Non-pigmented ciliary epithelial cell (primary cell): ENCODE results near the gene TM2D3.

ENCODE experiments used
- DNase-seq: peaks from one replicate; pipeline ENCODE4 v3.0.0-alpha.2; 2010; ENCODE audit warnings: low read depth

TM2D3 gene

DNA sequence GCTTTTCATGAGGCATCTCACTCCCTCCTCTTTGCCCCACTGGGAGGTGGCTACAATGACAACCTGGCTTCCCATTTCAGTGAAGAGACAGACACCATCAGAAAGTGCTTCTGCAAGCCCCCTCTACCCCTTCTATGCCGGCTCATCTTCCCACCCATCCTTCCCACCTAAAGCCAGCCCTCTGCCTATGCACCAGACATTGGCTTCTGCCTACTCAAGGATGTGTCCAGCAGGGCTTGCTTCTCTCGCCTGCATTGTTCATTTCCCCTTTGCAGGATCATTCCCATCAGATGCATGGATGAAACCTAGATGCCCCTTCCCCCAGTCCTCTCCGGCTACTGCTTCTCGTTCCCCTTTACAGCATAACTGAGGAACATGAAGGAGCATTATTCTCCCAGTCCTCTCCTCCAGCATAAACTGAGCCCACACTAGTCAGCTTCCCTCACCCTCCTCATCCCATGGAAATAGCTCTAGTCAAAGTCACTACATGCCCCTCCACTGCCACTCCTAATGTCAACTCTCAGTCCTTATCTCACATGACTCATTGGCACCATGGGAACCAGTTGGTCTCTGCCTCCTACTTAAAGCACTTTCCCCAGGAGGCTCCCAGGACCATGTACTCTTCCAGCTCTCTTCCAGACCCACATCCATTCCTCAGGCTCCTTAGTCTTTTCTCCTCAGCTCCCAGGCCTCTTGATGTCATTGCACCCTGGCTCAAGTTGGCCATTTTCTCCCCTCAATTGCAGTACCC is 47.9 kb downstream of the TM2D3 start:
- DNase-seq: no peak

DNA sequence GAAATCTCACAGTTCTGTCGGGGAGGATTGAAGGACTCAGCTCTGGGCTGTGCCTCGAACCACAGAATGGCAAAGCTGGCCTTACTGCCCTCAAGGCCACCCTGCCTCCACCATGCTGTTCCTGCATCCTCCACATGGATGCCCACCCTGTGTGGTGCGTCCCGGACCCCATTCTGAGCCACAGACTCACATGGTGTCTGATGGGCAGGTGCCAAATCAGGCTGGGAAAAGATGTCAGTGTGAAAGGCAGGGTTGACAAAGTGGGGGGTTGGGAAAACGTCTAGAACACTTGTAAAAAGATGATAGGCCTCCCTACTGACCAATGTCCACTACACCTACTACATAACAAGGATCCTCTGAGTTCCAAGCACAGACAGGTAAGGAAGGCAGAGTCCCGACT is 49.4 kb downstream of the TM2D3 start:
- no peak for DNase-seq

DNA sequence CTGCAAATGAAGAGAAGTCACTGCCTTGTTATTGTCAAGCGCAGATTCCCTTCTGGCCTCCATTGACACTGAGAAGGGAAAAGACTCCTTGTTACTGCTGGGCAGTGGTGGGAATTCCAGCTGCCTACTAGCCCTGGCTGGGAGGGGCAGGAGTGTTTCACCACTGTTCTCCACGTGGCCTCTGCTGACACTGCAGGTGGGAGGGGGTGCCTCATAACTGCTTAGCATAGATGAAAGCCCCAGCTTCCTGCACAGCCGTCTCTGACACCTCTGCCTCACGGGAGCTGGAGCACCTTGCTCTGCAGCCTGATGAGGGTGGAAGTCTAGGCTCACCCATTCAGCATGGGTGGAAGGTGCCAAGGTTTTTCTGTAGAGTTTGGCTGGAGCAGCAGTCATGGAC is 52.1 kb downstream of the TM2D3 start:
- DNase-seq: no peak

DNA sequence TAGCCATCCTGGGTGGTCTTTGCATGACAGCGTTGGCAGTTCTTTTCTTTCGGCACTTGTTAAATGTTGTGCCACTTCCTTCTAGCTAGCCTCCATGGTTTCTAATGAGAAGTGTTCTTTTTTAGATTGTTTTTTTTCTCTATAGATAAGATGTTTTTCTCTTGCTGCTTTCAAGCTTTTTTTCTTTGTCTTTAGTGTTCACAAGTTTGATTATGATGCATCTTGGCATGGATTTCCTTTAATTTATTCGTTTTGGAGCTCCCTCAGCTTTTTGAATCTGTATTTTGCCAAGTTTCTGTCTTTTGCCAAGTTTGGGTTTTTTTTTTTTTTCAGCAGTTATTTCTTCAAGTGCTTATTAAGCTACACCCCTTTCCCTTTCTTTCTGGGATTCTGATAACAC is 53.1 kb downstream of the TM2D3 start:
- no peak for DNase-seq

DNA sequence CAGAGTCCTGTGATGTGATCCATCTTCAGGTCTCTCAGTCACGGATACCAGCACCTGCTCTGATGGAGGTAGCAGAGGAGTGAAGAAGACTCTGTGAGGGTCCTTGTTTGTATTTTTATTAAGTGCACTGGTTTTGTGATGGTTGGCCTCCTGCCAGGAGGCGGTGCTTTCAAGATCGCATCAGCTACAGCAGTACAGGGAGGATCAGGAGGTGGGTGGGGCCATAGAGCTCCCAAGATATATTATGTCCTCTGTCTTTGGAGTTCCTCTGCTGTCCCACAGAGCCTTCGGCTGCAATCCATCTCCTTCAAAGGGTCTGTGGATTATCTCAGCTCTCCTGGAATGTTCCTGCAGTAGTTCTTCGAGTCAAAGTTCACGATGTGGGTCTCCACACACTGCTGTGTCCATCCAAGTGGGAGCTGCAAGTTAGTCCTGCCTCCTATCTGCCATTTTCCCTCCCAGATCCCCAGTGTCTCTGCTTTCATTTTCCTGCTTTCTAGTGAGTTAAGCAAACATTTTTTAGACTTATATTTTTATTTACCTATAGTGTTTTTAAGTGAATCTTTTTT is 54.7 kb downstream of the TM2D3 start:
- no peak for DNase-seq

DNA sequence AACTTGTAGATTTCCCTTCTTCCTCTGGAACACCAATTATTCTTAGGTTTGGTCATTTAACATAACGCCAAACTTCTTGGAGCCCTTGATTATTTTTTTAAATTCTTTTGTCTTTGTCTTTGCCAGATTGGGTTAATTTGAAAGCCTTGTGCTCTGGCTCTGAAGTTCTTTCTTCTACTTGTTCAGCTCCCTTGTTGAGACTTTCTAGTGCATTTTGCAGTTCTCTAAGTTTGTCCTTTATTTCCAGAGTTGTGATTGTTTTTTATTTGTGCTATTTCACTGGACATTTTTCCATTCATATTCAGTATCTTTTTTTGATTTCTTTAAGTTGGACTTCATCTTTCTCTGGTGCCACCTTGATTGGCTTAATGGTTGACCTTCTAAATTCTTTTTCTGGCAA is 55.5 kb downstream of the TM2D3 start:
- DNase-seq: no peak
